OCI-LY3 (cell line): ENCODE data around the gene GRK6.

ENCODE experiments used
- H2AFZ ChIP-seq: fragments of 200-600, 300-600 bp; shearing (Covaris generic); 2 replicates; pipeline ENCODE4 v1.6.0; 2014; ENCODE audit warnings: antibody characterized with exemption, low read depth, low read length
- H3K27ac ChIP-seq: fragments of 200-600, 300-600 bp; sonication (generic); 2 replicates; pipeline ENCODE4 v1.5.1; 2014; ENCODE audit warnings: mild to moderate bottlenecking, low read length, moderate library complexity, mixed read lengths
- H3K27me3 ChIP-seq: fragments of 200-600, 300-600 bp; sonication (generic); 2 replicates; pipeline ENCODE4 v1.6.1; 2014; ENCODE audit warnings: low read depth, low read length, mixed read lengths
- H3K36me3 ChIP-seq: fragments of 200-600, 300-600 bp; sonication (generic); replicated peaks from 2 replicates; pipeline ENCODE3; 2014; ENCODE audit warnings: low read depth, low read length, mixed read lengths
- H3K4me1 ChIP-seq: fragments of 300-600, 200-600 bp; sonication (generic); 2 replicates; pipeline ENCODE4 v1.6.1; 2014; ENCODE audit warnings: low read length, mixed read lengths
- H3K4me2 ChIP-seq: fragments of 200-600, 300-600 bp; sonication (generic); 2 replicates; pipeline ENCODE4 v1.6.1; 2014; ENCODE audit warnings: low read length, mixed read lengths
- H3K4me3 ChIP-seq: fragments of 300-600, 200-600 bp; sonication (generic); 2 replicates; pipeline ENCODE4 v1.5.1; 2014; ENCODE audit warnings: antibody characterized with exemption, mild to moderate bottlenecking, low read length, moderate library complexity
- H3K79me2 ChIP-seq: fragments of 300-600, 200-600 bp; shearing (Covaris generic); 2 replicates; pipeline ENCODE4 v1.6.1; 2014; ENCODE audit warnings: mild to moderate bottlenecking, low read length, mixed read lengths
- H3K9ac ChIP-seq: fragments of 300-600, 200-600 bp; shearing (Covaris generic); 2 replicates; pipeline ENCODE4 v1.6.0; 2014; ENCODE audit warnings: mild to moderate bottlenecking, low read length, moderate library complexity
- H3K9me3 ChIP-seq: fragments of 200-600, 300-600 bp; shearing (Covaris generic); 2 replicates; pipeline ENCODE4 v1.6.1; 2014; ENCODE audit warnings: low read length, mixed read lengths; ENCODE audit not compliant: insufficient read depth
- H4K20me1 ChIP-seq: fragments of 200-600, 300-600 bp; sonication (generic); 2 replicates; pipeline ENCODE4 v1.6.1; 2016; ENCODE audit warnings: low read length, mixed read lengths; ENCODE audit not compliant: insufficient read depth
- CTCF ChIP-seq: fragments of 200-600, 300-600 bp; sonication (generic); IDR thresholded peaks from 2 replicates; pipeline ENCODE4 v1.5.1; 2014; ENCODE audit warnings: antibody characterized with exemption, low read length, low read depth
- EZH2phosphoT487 ChIP-seq: fragments of 200-600 bp; shearing (Covaris generic); IDR thresholded peaks from 2 replicates; pipeline ENCODE4 v1.6.1; 2018; ENCODE audit warnings: antibody characterized with exemption, mixed run types, low read depth

The GRK6 gene

DNA sequence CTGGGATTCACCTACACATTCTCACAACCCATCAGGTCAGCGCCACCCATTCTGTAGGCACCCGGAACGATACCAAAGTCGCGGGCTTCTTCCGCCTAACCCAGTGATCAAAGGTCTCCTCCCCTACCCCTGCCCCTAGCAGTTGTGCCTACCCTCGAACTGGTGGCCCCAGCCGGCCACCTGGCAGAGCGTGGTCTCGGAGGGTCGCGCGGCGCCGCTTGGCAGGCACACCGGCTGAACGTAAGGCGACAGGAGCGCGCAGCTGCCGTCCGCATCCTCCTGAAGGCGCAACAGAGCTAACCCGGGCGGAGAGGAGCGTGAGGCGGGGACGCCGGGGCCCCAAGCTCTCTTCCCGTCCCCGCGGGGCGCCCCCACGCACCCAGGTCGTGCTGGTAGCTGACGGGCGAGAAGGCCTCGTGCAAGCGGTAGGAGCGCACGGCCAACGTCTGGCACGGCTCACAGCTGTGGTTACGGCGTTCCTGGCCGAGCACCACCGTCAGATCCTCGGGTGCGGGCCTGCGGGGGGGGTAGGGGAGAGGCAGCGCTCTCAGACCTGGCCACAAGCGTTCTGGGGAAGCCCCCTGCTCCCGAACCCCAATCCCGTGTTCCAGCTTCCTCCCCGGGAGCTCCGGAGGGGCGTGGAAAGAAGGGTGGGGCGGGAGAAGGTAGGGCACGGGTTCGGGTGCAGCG lies 23.2 kb upstream of the GRK6 start:
- peak overlapping the region; percentile 61 for H3K9ac ChIP-seq
- H3K9me3 ChIP-seq, result no peaks in the 10 kb centered on the region
- H3K36me3 ChIP-seq, result no peaks in the 10 kb centered on the region
- peak overlapping the region; percentile 82 for H3K4me3 ChIP-seq
- no peak for TF ChIP-seq CTCF
- no peak for TF ChIP-seq EZH2phosphoT487
- H2AFZ ChIP-seq, result peak overlapping the region; percentile 65; the same call in 1 of the 2 replicates
- no peaks in the 10 kb centered on the region for H4K20me1 ChIP-seq
- peaks cover 19% of the 10 kb centered on the region for H3K4me1 ChIP-seq
- H3K79me2 ChIP-seq, result no peaks in the 10 kb centered on the region
- peak overlapping the region; percentile 94 for H3K4me2 ChIP-seq
- H3K27ac ChIP-seq, result no peak overlapping the region
- peaks cover 17% of the 10 kb centered on the region for H3K27me3 ChIP-seq

DNA sequence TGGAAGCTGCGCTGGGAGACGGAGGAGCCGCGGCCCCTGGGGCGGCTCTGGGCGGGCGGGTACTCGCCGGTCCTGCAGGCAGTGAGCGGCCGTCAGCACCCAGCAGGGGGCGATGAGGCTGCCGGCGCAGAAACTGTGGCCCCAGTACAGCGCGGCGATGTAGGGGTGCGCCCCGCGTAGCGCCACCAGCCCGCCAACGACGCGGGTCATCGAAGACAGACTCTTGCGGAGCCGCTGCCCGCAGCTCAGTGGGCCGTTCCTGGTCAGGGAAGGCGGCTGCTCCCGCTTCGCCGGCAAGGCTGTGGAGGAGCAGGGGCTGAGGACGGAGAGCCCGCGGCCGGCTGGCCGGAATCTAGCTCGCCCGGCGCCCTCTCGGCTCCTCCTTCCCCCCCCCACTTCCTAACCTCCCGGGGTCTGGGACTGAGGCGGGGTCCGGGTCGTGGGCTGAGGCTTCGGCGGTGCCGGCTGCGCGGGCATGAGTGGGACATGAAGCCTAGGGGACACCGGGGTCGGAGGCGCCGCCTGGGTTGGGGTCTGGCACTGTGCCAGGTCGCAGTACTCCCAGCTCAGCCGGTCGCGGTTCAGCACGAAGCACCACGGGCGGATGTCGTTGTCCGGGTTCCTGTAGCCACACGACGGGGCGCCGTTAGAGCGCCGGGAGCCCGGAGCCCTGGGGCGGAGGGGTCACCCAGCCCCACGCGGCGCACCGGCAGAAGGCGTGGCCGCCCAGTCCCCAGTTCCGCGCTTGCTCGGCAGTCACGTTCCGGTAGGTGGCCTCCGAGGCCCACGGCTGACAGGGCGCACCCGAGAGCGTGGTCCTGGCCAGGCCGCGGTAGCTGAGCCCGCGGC lies 22.5 kb upstream of the GRK6 start:
- peak overlapping the region; percentile 94 for H3K4me2 ChIP-seq
- H3K9ac ChIP-seq, result peak overlapping the region; percentile 61
- H2AFZ ChIP-seq, result peak overlapping the region; percentile 65; the same call in 1 of the 2 replicates
- no peaks in the 10 kb centered on the region for H4K20me1 ChIP-seq
- peaks cover 19% of the 10 kb centered on the region for H3K4me1 ChIP-seq
- no peaks in the 10 kb centered on the region for H3K79me2 ChIP-seq
- H3K27ac ChIP-seq, result no peak overlapping the region
- peaks cover 17% of the 10 kb centered on the region for H3K27me3 ChIP-seq
- H3K9me3 ChIP-seq, result no peaks in the 10 kb centered on the region
- H3K36me3 ChIP-seq, result no peaks in the 10 kb centered on the region
- peak overlapping the region; percentile 82 for H3K4me3 ChIP-seq
- no peak for TF ChIP-seq EZH2phosphoT487
- TF ChIP-seq CTCF, result peak; percentile 69

- H2AFZ ChIP-seq, result peak overlapping the region; percentile 40; the same call in 1 of the 2 replicates
- H3K79me2 ChIP-seq, result no peaks in the 10 kb centered on the region
- H3K36me3 ChIP-seq, result no peaks in the 10 kb centered on the region
- H4K20me1 ChIP-seq, result no peaks in the 10 kb centered on the region
- H3K4me3 ChIP-seq, result peak overlapping the region; percentile 82
- peak overlapping the region; percentile 94 for H3K4me2 ChIP-seq
- TF ChIP-seq CTCF (no peak), EZH2phosphoT487 (no peak)
- H3K4me1 ChIP-seq, result peaks cover 19% of the 10 kb centered on the region
- no peak overlapping the region for H3K27ac ChIP-seq
- peaks cover 17% of the 10 kb centered on the region for H3K27me3 ChIP-seq
- no peaks in the 10 kb centered on the region for H3K9me3 ChIP-seq
- H3K9ac ChIP-seq, result peak overlapping the region; percentile 61
Measured at GRCh38 chr5:177404641-177405179, 21.8 kb upstream of the GRK6 start.

- H3K9ac ChIP-seq, result no peak overlapping the region
- no peak overlapping the region for H3K27ac ChIP-seq
- H3K27me3 ChIP-seq, result peaks cover 17% of the 10 kb centered on the region
- no peaks in the 10 kb centered on the region for H3K79me2 ChIP-seq
- no peaks in the 10 kb centered on the region for H3K36me3 ChIP-seq
- H3K4me3 ChIP-seq, result no peak overlapping the region
- H3K9me3 ChIP-seq, result no peaks in the 10 kb centered on the region
- H2AFZ ChIP-seq, result no peak overlapping the region
- no peak for TF ChIP-seq EZH2phosphoT487
- no peak for TF ChIP-seq CTCF
- H3K4me1 ChIP-seq, result peaks cover 19% of the 10 kb centered on the region
- H4K20me1 ChIP-seq, result no peaks in the 10 kb centered on the region
- H3K4me2 ChIP-seq, result 0 out of 2 replicates have a peak overlapping the region, but pooled peaks have one; percentile 16
Measured at GRCh38 chr5:177405312-177405711, 21.2 kb upstream of the GRK6 start.
